Fibroblast of mammary gland (primary cell): ENCODE results near the gene TMEM217.

ENCODE experiments used
- DNase-seq: peaks from one replicate; pipeline ENCODE4 v3.0.0-alpha.2; 2010; ENCODE audit warnings: low read depth
- H3K4me3 ChIP-seq: 2 replicates; pipeline ENCODE4 v1.5.1; 2011; ENCODE audit warnings: low read depth, mild to moderate bottlenecking, low read length, moderate library complexity; ENCODE audit not compliant: control insufficient read depth
- CTCF ChIP-seq: conservative IDR thresholded peaks from 2 replicates; pipeline ENCODE4 v1.5.1; 2011; ENCODE audit warnings: low read depth, low read length, inconsistent platforms; ENCODE audit not compliant: control insufficient read depth, insufficient read depth

TMEM217 gene

GRCh38 chr6:37259191-37259590 is 1.2 kb upstream of the TMEM217 start:
- DNase-seq = no peak
- H3K4me3 ChIP-seq = no peak overlapping the region
- no peak for TF ChIP-seq CTCF

GRCh38 chr6:37258405-37259105 is 611 bp upstream of the TMEM217 start:
- no peak for TF ChIP-seq CTCF
- peak overlapping the region; percentile 98 for H3K4me3 ChIP-seq
- DNase-seq = no peak

- no peak for TF ChIP-seq CTCF
- no peak for DNase-seq
- peak overlapping the region; percentile 98 for H3K4me3 ChIP-seq
Observed at GRCh38 chr6:37257320-37257633, 667 bp downstream of the TMEM217 start.

GRCh38 chr6:37256692-37257319 is 1.1 kb downstream of the TMEM217 start:
- TF ChIP-seq CTCF = no peak
- DNase-seq = peak; percentile 80
- H3K4me3 ChIP-seq = peak overlapping the region; percentile 98

- no peak for TF ChIP-seq CTCF
- H3K4me3 ChIP-seq = no peak overlapping the region
- no peak for DNase-seq
Observed at GRCh38 chr6:37254881-37255280, 3.1 kb downstream of the TMEM217 start.

GRCh38 chr6:37253486-37254007 is 4.4 kb downstream of the TMEM217 start:
- DNase-seq = no peak
- no peak for TF ChIP-seq CTCF
- H3K4me3 ChIP-seq = no peak overlapping the region
